GM12865 (cell line): ENCODE results near the gene KCNN4.
A peak's percentile ranks its signal among the peaks of the same experiment; 100 is the strongest.
"Not testable (repeated sequence)": the region's sequence is repeated elsewhere in the genome, so short reads cannot be mapped to it uniquely, and the experiment has no call there.

ENCODE experiments used
- DNase-seq: peaks from one replicate; pipeline ENCODE4 v3.0.0; 2010; ENCODE audit warnings: low read depth
- H3K4me3 ChIP-seq: 2 replicates; pipeline ENCODE4 v1.5.1; 2011; ENCODE audit warnings: mild to moderate bottlenecking, low read depth, low read length, control low read depth
- CTCF ChIP-seq: IDR thresholded peaks from 2 replicates; pipeline ENCODE4 v1.5.1; 2011; ENCODE audit warnings: low read length, control low read depth, low read depth, inconsistent platforms; ENCODE audit not compliant: insufficient read depth; ENCODE audit errors: missing control alignments

The KCNN4 gene

DNA sequence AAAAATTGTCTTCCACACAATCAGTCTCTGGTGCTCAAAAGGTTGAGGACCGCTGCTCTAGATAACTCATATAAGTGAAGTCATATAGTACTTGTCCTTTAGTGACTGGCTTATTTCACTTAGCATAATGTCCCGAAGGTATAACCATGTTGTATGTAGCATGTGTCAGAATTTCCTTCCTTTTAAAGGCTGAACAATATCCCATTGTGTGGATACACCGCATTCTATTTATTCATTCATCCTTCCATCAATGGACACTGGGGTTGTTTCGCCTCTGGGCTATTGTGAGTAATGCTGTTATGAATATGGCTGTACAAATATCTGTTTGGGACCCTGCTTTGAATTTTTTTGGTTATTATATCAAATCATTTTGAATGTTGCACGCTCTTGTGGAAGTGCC is 26.1 kb upstream of the KCNN4 start:
- no peak for DNase-seq
- no peak for TF ChIP-seq CTCF
- no peak overlapping the region for H3K4me3 ChIP-seq

- DNase-seq, H3K4me3 ChIP-seq: not testable (repeated sequence)
Measured at GRCh38 chr19:43806401-43806800, 25.6 kb upstream of the KCNN4 start.

- TF ChIP-seq CTCF = no peak
- no peak for DNase-seq
Measured at GRCh38 chr19:43804432-43804831, 23.7 kb upstream of the KCNN4 start.

GRCh38 chr19:43802216-43802951 is 21.6 kb upstream of the KCNN4 start, which contains the start of gene LYPD5:
LYPD5 (minus strand) TSS chr19:43802447; CDS start chr19:43802380, 67 bp downstream.
- H3K4me3 ChIP-seq = no peak within 1 kb of the TSS
- no peak for TF ChIP-seq CTCF
- DNase-seq = no peak

More at GRCh38 chr19:43804432-43804831, 23.7 kb upstream of the KCNN4 start:
- H3K4me3 ChIP-seq = no peak overlapping the region

DNA sequence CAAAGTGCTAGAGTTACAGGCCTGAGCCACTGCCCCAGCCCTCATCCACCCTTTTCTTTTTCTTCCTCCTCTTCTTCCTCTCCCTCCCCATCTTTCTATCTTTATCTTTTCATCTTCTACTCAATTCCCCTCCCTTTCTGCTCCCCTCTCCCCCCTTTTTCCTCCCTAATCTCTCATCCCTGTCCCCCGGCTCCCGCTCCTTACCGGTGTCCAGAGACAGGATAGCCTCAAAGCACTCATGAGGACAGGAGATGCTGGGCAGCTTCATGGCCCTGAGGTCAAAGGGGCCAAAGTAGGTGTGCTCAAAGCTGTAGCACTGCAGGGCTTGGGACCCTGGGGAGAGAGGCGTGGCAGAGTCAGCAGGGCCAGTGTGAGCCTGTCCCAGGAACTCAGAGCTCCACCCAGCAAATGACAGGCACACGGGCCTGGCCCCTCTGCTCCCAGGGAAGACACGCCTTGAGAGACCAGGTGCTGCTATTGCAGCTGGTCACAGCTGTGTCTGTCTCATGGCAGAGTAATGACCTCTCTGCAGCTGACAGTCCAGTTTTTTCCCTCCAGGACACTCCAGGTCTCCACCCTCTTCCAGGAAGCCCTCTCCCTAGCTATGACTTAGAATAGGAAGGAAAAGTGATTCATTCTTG is 18.8 kb upstream of the KCNN4 start:
- no peak for TF ChIP-seq CTCF
- no peak overlapping the region for H3K4me3 ChIP-seq
- no peak for DNase-seq

GRCh38 chr19:43798546-43799409 is 18.0 kb upstream of the KCNN4 start:
- DNase-seq = no peak
- TF ChIP-seq CTCF = no peak
- H3K4me3 ChIP-seq = peak overlapping the region; percentile 9

GRCh38 chr19:43798026-43798545 is 17.3 kb upstream of the KCNN4 start:
- H3K4me3 ChIP-seq = no peak overlapping the region
- DNase-seq = no peak
- no peak for TF ChIP-seq CTCF
